GM11168 (cell line): ENCODE data around the gene ATAD3C.
"Not testable (repeated sequence)": the region's sequence is repeated elsewhere in the genome, so short reads cannot be mapped to it uniquely, and the experiment has no call there.

Source experiments
- in situ Hi-C: fragments of 300-500 bp; cut with MboI; formaldehyde crosslinking; loops from one replicate; pipeline ENCODE4 v1.12.0; 2022; ENCODE audit warnings: low sequenced_read_pairs; ENCODE audit not compliant: unreplicated experiment

The ATAD3C gene

DNA sequence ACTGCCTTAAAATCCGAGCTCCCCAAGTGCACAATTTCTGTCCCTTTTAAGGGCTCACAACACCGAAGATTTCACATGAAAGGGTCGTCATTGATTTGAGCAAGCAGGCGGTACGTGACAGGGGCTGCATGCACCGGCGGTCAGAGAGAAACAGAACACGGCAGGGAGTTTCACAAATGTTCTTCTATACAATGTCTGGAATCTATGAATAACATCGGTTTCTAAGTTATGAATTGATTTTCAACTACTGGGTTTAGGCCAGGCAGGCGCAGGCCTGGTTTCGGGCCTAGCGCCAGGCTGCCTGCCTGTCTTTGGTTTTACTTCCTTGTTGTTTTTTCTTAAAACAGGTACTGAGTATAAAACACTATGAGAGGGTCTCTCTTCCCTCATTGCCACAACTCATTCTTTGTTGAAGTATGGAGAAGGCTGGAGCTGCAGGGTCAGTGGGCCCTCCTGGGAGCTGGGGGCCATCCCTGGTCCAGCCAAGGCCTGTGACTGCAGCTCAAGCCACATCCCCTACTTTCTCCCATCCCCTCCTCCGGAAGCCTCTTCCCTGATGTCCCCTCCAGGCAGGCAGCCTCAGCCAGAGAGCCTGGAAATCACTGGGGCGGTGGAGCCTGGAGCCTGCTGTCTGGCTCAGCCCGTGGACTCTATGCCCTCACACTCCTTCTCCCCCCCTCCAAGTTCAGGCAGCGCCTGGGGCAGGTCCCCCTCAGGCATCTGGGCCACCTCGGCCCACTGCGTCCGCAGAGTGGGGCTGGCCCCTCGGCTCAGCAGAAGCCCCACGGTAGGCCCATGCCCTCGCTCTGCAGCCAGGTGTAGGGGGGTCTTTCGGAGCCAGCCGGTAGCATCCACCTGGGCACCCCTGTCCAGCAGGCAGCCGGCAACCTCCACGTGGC, 30.8 kb upstream of the ATAD3C start:
- in situ Hi-C loops: no loop called here

DNA sequence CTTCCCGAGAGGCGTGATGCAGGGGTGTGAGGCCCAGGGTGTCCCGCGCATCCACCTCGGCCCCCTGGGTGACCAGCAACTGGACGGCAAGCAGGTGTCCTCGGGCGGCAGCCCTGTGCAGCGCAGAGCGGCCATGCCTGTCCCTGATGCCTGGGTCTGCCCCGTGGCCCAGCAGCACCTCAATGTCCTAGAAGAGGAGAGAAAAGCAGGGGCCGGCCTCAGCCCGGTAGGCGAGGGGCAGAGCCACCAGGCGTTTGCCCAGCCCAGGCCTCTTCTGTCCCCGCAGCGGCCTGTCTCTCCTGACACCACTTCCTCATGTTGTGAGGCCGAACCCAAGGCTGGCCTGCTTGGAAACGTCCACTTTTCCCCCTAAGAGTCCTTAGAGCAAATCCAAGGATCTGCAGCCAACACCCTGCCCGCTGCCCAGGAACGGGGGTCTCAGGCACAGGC, 30.1 kb upstream of the ATAD3C start:
- in situ Hi-C loops: no loop called here

DNA sequence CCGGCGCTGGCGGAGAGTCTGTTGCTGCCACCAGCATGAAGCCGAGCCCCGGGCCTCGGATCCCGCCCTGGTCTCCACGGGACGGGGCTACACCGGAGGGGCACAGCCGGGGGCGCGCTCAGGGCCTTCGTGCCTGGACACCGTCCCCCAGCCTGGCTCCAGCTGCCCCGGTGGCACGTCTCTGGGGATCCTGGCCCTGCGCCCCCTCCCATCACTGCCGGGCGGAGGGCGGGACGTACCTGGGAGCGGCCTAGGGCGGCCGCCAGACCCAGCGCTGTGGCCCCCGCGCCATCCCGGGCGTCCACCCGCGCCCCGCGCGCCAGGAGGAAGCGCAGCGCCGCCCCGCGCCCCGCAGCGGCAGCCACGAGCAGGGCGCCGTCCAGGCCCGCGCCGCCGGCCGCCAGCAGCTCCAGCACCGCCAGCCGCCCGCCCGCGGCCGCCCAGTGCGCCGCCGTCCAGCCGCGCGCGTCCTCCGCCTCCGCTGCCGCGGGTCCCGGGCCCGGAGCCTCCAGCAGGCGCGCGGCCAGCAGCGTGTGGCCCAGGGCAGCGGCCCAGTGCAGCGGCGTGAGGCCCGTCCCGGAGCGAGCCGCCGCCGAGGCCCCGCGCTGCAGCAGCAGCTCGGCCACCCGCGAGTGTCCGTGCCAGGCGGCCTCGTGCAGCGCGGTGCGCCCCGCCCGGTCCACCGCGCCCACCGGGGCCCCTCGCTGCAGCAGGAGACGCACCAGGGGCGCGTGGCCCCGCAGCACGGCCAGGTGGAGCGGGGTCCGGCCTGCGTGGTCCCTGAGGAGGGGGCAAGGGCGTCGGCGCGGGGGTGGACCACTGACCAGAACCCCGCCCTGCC, 29.5 kb upstream of the ATAD3C start:
- in situ Hi-C loops: no loop called here

DNA sequence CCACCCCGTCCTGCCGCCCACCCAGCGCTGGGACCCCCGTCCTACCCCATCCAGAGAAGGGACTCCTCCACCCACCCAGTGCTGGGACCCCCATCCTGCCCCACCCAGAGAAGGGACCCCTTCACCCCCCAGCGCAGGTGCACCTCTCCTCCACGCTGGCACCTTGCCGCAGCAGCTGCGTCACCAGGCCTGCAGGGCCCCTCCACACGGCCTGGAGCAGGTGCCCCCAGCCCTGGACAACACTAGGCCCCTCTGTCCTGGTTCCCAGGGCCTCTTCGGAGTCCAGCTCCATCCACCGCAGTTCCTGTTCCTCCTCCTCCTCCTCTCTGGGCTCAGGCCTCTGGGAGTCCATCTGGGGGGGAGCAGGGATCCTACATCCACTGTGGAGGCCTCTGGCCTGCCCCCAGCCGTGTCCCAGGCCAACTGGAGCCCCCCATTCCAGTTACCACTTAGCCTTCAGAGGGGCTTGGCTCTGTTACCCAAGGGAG, 28.8 kb upstream of the ATAD3C start:
- in situ Hi-C loops: no loop called here

DNA sequence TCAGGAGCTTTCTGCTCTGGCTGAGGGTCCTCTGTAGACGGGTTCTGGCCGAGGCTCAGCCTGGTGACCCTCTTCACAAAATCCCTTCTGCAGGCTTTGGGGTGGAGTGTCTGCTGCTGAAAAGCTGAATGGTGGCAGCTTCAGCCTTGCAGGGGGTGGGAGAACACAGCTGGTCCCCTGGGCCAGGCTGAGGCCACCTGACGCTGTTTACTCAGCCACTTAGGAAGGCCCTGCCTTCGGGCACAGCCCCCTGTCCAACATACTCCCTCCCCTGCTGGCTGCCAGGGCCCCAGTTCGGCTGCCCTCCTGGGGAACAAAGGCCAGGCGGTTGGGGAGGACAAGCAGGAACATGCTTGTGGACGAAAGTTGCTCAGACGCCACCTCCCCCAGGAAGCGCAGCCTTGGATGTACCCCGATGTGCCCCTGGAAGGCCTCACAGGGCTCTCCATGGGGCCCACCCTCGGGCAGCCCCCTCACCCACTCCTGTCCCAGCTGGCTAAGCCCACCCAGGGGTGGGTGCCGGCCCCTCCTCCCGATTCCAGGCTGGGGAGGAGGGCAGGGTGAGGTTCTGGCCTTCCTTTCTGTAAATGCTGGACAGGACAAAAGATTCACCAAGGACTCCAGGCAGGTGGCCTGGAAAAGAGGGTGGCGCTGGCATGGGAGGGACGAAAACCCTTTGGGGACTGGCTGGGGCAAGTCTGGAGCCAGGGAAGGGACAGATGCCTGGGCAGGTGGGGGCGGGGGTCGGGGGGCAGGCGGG, 28.2 kb upstream of the ATAD3C start, which contains the start of gene ANKRD65:
Gene ANKRD65 (minus strand): TSS at position 130 of the 760 bp plus-strand sequence. CDS start 271 bp downstream, outside the sequence.
- in situ Hi-C loops: no loop called here

DNA sequence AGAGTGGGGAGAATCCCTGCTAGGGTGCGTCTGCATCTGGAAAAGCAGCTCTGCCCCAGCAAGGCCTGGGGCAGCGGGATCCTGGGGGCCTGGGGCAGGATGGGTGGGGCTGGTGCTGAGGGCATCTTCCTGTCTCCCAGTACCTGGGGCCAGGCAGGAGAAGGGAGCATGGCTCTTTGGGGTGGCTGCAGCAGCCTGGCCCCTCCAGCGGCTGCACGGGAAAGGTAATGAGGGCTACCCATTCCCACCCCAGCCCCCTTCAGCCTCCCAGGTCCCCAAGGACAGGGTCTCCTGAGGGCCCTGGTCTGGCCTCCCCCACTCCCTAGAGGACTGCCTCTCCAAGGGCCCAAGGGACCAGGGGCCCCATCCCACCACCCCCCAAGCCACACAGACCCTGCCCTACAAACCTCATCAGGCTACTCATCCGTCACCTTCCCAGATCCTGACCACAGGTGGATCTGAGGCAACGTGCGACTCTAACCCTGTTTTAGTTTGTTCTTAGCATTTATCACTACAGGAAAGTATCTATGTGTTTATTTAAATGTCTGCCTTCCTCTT, 27.5 kb upstream of the ATAD3C start:
- in situ Hi-C loops: no loop called here

DNA sequence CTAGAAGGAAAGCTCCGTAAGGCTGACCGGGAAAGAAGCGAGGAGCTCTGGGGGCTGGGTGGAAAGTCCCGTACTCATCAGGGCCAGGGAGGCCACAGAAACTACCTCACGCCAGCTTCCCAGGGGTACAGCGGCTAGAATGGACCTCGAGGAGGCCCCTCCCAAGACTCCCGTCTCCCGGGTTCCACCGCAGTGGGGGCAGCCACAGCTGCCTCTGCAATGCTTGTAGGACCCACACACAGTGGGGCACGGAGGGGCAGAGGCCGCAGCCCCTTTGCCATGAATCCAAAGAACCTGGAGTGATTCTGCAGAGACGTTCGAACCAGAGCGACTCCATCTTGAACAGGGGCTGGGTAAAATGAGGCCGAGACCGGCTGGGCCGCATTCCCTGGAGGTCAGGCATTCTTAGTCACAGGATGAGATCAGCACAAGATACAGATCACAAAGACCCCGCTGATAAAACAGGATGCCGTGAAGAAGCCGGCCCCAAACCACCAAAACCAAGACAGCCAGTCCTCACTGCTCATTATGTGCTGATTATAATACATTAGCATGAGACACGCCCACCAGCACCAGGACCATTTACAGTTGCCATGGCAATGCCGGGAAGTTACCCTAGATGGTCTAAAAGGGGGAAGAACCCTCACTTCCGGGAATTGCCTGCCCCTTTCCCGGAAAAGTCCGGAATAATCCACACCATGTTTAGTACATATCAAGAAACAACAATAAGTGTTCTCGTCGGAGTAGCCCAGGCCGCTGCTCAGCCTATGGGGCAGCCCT, 26.8 kb upstream of the ATAD3C start:
- in situ Hi-C loops: no loop called here

DNA sequence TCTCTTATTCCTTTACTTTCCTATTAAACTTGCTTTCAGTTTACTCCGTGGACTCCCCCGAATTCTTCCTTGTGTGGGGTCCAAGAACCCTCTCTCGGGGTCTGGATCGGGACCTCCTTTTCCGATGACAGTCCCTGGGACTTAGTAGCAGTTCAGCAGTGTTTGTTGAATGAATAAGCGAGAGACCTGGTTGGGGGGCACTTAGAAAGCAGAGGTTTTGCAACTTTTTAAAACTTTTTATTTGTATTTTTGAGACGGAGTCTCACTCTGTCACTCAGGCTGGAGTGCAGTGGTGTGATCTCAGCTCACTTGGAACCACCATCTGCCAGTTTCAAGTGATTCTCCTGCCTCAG, 26.3 kb upstream of the ATAD3C start:
- in situ Hi-C loops: no loop called here

DNA sequence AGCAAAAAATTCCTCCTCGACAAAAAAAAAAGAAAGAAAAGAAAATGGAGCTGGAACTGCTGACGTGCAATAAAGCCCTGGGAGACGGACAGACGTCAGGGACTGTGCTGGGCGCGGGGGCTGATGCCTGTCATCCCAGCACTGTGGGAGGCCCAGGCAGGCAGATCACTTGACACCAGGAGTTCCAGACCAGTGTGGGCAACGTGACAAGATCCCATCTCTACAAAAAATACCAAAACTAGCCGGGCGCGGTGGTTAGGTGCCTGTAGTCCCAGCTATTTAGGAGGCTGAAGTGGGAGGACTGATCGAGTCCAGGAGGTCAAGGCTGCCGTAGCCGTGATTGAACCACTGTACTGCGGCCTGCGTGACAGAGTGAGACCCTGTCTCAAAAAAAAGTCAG, 24.8 kb upstream of the ATAD3C start:
- in situ Hi-C loops: no loop called here

DNA sequence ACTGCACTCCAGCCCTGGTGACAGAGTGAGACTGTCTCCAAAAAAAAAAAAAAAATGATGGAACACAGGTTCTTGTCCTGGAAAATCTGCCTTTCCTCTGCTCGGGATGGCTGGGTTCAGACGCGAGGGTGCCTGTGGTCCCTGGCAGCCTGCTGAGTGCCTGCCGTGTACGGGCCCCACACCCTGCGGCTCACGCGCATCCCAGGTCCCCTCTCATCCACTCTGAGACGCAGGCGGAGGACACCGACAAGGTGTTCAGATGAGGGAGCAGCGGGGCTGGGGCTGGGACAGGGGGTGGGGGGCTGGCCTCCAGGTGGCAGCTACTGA, 24.1 kb upstream of the ATAD3C start:
- in situ Hi-C loops: no loop called here

DNA sequence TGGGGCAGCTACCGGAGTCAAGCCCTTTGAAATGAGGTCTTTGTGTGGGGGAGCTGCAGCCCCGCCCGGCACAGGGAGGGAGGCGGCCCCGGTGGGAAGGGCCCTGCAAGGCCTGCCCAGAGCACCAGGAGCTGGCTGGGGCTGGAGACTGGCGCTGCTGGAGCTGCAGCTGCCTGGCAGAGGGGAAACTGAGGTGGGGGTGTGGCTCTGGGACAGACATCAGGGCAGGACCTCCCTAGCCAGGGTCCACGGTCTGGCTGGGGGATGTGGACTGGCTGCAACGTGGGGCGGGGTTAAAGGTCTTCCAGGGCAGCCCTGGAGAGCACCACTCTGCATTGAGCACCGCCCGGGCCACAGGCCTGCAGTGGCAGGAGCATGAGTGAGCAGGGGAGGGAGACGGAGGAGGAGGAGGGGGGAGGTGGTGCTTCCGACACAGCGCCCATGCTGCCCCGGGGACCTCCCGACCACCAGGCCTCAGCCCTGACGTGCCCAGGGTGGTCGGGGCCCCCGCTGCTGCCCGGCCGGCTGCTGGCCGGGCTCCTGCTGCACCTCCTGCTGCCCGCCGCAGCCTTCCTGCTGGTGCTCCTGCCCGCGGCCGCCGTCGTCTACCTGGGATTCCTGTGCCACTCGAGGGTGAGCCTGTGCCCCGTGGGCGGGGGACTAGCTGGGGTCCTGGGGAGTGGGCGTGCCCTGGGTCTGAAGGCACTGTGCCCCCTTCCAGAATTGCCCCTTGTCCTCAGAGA, 23.6 kb upstream of the ATAD3C start:
- in situ Hi-C loops: no loop called here

DNA sequence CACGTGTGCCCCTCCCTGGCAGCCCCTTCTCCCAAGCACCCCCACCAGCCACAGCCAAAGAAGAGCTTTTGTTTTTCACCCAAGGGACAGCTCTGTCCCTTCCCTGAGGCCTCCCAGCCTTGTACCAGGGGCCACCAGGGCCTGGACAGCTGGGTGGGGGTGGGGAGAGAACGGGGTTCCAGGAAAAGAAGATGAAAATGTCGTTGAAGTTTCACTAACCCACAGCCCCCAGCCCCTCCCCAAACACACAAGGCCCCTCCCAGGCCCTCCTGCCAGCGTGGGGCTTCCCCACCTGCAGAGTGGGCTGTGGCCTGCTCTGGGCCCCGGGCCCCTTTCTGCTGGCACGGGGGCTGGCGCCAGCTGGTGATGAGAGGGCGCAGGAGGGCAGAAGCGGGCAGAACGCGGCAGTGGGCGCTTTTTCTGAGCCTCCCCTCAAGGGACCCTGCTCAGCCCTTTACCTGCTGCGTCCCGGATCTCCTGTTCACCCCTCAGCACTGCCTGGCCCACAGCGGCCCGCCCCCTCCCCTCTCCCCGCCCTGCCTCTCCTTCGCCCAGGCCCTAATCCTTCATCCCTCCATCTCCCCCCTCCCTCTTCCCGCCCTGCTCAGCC, 22.9 kb upstream of the ATAD3C start:
- in situ Hi-C loops: no loop called here

DNA sequence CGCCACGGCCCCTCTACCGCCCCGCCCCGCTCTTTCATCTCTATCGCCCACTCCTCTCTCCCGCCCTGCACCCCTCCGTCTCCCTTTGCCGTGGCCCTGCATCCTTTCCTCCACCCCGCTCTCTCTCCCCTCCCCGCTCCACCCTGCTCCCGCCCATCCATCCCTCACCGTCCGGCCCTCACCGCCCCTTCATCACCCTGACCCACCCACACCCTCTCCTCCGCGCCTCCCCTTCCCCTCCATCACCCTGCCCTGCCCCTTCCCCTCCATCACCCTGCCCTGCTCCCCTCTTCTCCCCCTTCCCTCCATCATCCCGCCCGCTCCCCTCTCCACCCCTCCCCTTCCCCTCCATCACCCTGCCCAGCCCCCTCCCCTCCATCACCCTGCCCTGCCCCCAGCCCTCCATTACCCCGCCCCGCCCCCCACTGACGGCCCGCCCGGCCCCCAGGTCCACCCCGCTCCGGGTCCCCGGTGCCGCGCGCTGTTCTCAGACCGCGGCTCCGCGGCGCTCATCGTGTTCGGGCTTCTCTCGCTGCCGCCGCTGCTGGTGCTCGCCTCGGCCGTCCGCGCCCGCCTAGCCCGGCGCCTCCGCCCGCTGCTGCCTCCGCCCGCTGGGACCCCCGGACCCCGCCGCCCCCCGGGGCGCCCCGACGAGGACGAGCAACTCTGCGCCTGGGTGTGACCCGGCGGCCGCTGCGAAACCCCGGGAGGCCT, 22.2 kb upstream of the ATAD3C start:
- in situ Hi-C loops: no loop called here

DNA sequence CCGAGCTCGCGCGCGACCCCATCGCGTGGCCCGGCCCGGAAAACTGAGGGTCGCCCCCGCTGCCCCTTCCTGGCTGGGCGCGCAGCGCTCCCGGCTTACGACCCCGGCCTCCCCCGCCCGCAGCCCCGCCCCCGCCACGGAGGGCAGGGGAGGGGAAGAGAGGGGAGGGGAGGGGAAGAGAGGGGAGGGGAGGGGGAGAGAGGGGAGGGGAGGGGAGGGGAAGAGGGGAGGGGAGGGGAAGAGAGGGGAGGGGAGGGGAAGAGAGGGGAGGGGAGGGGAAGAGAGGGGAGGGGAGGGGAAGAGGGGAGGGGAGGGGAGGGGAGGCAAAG, 21.7 kb upstream of the ATAD3C start:
- in situ Hi-C loops: no loop called here

DNA sequence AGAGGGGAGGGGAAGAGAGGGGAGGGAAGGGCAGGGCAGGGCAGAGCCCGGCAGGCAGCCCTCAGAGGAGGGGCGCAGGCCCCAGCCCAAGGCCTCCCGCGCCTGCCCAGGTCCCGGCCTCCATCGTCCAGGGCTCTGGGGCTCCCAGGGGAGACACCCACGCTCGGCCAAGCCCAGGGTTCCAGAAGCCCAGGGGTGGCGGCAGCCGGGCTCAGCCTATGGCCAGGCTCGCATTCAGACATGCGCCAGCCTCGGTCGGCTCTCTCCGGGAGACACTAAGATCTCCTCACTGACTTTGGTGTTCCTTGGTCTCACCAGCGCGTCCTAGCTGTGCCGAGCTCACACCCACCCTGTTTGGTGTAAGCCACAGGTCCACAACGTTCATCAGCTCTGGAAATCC, 21.3 kb upstream of the ATAD3C start:
- in situ Hi-C loops: no loop called here

DNA sequence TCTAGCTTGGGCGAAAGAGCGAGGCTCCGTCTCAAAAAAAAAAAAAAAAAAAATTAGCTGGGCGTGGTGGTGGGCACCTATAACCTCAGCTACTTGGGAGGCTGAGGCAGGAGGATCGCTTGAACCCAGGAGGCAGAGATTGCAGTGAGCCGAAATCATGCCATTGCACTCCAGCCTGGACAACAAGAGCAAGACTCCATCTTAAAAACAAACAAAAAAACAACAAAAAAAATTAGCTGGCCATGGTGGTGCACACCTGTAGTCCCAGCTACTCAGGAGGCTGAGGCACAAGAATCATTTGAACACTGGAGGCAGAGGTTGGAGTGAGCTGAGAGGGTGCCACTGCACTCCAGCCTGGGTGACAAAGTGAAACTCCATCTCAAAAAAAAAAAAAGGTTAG, 20.5 kb upstream of the ATAD3C start:
- in situ Hi-C loops: not testable (repeated sequence)

DNA sequence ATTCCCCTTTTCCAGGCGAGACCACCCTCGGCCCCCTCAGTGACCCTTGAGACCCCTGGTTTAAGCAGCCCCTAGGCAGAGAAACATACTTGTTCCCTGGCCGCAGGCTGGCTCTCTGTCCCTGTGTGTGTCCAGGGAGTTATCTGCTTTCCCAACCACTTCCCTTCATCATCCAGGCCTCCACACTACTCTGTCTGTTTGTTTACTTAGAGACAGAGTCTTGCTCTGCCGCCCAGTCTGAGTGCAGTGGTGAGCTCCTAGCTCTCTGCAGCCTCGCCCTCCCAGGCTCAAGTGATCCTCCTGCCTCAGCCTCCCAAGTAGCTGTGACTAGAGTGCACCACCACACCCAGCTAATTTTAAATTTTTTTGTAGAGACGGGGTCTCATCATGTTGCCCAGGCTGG, 19.8 kb upstream of the ATAD3C start:
- in situ Hi-C loops: no loop called here
